Measurements from ENCODE around the gene IGSF8.

DNA sequence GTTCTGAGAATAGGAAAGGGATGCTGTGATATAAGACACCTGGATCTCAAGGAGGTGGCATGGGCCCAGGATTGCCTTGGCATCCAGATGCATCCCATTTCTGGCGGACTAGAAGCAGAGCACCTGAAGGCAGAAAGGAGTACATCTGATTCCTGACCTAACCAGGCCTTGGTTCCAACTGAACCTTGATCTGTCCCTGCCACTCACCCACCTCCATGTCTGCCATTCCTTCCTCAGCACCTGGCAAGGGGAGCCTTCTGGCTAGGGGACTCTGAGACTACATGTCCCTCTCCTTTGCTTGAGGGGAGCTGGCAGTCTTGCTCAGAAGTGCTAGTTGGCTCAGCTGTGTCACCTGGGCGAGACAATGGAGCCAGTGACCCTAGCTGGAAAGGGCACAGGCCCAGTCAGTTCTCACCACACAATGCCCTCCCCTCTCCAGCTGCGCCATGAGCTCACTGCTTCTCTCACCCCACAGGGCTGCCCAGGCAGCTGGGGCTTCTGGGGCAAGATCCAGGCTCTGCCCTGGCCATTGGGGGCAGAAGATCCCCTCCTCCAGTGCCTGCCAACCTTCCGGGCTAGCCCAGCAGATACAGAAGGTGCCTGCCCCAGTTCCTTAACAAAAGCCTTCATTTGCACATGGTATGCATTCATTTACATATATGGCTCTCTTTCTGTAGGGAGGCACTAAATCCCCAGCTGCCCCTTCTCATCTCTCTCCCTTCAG, 2.9 kb downstream of the IGSF8 start:
- TF ChIP-seq EZH2 (IDR thresholded peaks at IDR 0.05): no peak
- TF ChIP-seq, protein P1, sequence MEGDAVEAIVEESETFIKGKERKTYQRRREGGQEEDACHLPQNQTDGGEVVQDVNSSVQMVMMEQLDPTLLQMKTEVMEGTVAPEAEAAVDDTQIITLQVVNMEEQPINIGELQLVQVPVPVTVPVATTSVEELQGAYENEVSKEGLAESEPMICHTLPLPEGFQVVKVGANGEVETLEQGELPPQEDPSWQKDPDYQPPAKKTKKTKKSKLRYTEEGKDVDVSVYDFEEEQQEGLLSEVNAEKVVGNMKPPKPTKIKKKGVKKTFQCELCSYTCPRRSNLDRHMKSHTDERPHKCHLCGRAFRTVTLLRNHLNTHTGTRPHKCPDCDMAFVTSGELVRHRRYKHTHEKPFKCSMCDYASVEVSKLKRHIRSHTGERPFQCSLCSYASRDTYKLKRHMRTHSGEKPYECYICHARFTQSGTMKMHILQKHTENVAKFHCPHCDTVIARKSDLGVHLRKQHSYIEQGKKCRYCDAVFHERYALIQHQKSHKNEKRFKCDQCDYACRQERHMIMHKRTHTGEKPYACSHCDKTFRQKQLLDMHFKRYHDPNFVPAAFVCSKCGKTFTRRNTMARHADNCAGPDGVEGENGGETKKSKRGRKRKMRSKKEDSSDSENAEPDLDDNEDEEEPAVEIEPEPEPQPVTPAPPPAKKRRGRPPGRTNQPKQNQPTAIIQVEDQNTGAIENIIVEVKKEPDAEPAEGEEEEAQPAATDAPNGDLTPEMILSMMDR (IDR thresholded peaks at IDR 0.05 in 2 of 3, conservative IDR thresholded peaks at IDR 0.05 in 1 of 3; ENCODE audit: borderline replicate concordance in 1 of 3, insufficient read depth in 1 of 3, low read depth in 2 of 3, low read length in 2 of 3): no peak
- TF ChIP-seq, protein P2, sequence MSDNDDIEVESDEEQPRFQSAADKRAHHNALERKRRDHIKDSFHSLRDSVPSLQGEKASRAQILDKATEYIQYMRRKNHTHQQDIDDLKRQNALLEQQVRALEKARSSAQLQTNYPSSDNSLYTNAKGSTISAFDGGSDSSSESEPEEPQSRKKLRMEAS (IDR thresholded peaks at IDR 0.05): no peak
- TF ChIP-seq ZFX (IDR thresholded peaks at IDR 0.05): no peak
- TF ChIP-seq, protein P3, sequence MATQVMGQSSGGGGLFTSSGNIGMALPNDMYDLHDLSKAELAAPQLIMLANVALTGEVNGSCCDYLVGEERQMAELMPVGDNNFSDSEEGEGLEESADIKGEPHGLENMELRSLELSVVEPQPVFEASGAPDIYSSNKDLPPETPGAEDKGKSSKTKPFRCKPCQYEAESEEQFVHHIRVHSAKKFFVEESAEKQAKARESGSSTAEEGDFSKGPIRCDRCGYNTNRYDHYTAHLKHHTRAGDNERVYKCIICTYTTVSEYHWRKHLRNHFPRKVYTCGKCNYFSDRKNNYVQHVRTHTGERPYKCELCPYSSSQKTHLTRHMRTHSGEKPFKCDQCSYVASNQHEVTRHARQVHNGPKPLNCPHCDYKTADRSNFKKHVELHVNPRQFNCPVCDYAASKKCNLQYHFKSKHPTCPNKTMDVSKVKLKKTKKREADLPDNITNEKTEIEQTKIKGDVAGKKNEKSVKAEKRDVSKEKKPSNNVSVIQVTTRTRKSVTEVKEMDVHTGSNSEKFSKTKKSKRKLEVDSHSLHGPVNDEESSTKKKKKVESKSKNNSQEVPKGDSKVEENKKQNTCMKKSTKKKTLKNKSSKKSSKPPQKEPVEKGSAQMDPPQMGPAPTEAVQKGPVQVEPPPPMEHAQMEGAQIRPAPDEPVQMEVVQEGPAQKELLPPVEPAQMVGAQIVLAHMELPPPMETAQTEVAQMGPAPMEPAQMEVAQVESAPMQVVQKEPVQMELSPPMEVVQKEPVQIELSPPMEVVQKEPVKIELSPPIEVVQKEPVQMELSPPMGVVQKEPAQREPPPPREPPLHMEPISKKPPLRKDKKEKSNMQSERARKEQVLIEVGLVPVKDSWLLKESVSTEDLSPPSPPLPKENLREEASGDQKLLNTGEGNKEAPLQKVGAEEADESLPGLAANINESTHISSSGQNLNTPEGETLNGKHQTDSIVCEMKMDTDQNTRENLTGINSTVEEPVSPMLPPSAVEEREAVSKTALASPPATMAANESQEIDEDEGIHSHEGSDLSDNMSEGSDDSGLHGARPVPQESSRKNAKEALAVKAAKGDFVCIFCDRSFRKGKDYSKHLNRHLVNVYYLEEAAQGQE (IDR thresholded peaks at IDR 0.05; ENCODE audit: low read depth): no peak
- no peak for TF ChIP-seq SRF (IDR thresholded peaks at IDR 0.05; ENCODE audit: low read depth)
- no peak for TF ChIP-seq YY1 (IDR thresholded peaks at IDR 0.05; ENCODE audit: extremely low read depth, insufficient replicate concordance, low read depth, low read length)
- TF ChIP-seq, protein P4, sequence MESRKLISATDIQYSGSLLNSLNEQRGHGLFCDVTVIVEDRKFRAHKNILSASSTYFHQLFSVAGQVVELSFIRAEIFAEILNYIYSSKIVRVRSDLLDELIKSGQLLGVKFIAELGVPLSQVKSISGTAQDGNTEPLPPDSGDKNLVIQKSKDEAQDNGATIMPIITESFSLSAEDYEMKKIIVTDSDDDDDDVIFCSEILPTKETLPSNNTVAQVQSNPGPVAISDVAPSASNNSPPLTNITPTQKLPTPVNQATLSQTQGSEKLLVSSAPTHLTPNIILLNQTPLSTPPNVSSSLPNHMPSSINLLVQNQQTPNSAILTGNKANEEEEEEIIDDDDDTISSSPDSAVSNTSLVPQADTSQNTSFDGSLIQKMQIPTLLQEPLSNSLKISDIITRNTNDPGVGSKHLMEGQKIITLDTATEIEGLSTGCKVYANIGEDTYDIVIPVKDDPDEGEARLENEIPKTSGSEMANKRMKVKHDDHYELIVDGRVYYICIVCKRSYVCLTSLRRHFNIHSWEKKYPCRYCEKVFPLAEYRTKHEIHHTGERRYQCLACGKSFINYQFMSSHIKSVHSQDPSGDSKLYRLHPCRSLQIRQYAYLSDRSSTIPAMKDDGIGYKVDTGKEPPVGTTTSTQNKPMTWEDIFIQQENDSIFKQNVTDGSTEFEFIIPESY (IDR thresholded peaks at IDR 0.05; ENCODE audit: extremely low read depth, insufficient replicate concordance, low read length): no peak
- TF ChIP-seq TCF7L2 (IDR thresholded peaks at IDR 0.05; ENCODE audit: borderline replicate concordance, extremely low read depth, insufficient read depth, insufficient read length): no peak
